PFSK-1 (cell line): ENCODE results near the gene ART4.

Experiments
- FOXP2 ChIP-seq: optimal IDR thresholded peaks from 2 replicates; pipeline ENCODE3; 2011; ENCODE audit warnings: borderline replicate concordance, control low read depth, inconsistent platforms; ENCODE audit not compliant: insufficient read depth; ENCODE audit errors: extremely low read length, extremely low read depth
- POLR2AphosphoS5 ChIP-seq: IDR thresholded peaks from 2 replicates; pipeline ENCODE4 v1.6.1; 2012; ENCODE audit warnings: low read depth, mild to moderate bottlenecking, control low read depth, low read length, moderate library complexity
- REST ChIP-seq, 2 experiments: IDR thresholded peaks; 2 replicates each; pipeline versions ENCODE4 v1.6.1 to v1.8.0; 2011 to 2012; ENCODE audit warnings: low read depth in 2 of 2, low read length in 2 of 2, control low read depth in 1 of 2, inconsistent platforms in 1 of 2, mild to moderate bottlenecking in 1 of 2, moderate library complexity in 1 of 2; ENCODE audit not compliant: insufficient read depth in 1 of 2
- TAF1 ChIP-seq: IDR thresholded peaks from 2 replicates; pipeline ENCODE4 v1.6.1; 2012; ENCODE audit warnings: low read length, control low read depth, borderline replicate concordance; ENCODE audit not compliant: insufficient read depth

- TF ChIP-seq POLR2AphosphoS5 = no peak
- TF ChIP-seq REST (IDR thresholded peaks at IDR 0.05; ENCODE audit: insufficient read depth in 1 of 2, low read depth in 2 of 2, low read length in 2 of 2) = no peak
- no peak for TF ChIP-seq TAF1
- TF ChIP-seq FOXP2 = no peak
Observed at GRCh38 chr12:14803830-14804160, 39.5 kb downstream of the ART4 start.
